MM.1S (cell line): Measurements from ENCODE around the gene IL27RA.

Source experiments
- DNase-seq: peaks from one replicate; pipeline ENCODE4 v3.0.0-alpha.2; 2015
- H2AFZ ChIP-seq: fragments of 300-600 bp; sonication (generic); 2 replicates; pipeline ENCODE4 v1.6.0; 2016; ENCODE audit warnings: antibody characterized with exemption, low read length
- H3F3A ChIP-seq: fragments of 300-600 bp; sonication (generic); 2 replicates; pipeline ENCODE4 v1.6.1; 2016; ENCODE audit warnings: mild to moderate bottlenecking, antibody characterized with exemption, low read length, moderate library complexity, mixed read lengths; ENCODE audit not compliant: insufficient read depth
- H3K27ac ChIP-seq: fragments of 300-600 bp; sonication (generic); 2 replicates; pipeline ENCODE4 v1.5.1; 2016; ENCODE audit warnings: mild to moderate bottlenecking, low read length
- H3K27me3 ChIP-seq: fragments of 300-600 bp; sonication (generic); replicated peaks from 2 replicates; pipeline ENCODE4 v1.6.0; 2016; ENCODE audit warnings: low read length; ENCODE audit not compliant: insufficient read depth
- H3K36me3 ChIP-seq: fragments of 300-600 bp; sonication (generic); replicated peaks from 2 replicates; pipeline ENCODE4 v1.6.1; 2016; ENCODE audit warnings: mild to moderate bottlenecking, low read length, mixed read lengths; ENCODE audit not compliant: insufficient read depth
- H3K4me1 ChIP-seq: fragments of 300-600 bp; sonication (generic); 2 replicates; pipeline ENCODE4 v1.6.1; 2016; ENCODE audit warnings: low read length, mixed read lengths
- H3K4me2 ChIP-seq: fragments of 300-600 bp; sonication (generic); 2 replicates; pipeline ENCODE4 v1.6.0; 2016; ENCODE audit warnings: low read depth, low read length
- H3K4me3 ChIP-seq: fragments of 300-600 bp; sonication (generic); 2 replicates; pipeline ENCODE4 v1.5.1; 2016; ENCODE audit warnings: low read length, mixed read lengths
- H3K79me2 ChIP-seq: fragments of 300-600 bp; sonication (generic); 2 replicates; pipeline ENCODE4 v1.6.1; 2016; ENCODE audit warnings: mixed run types, low read length, mixed read lengths
- H3K9ac ChIP-seq: fragments of 300-600 bp; sonication (generic); 2 replicates; pipeline ENCODE4 v1.6.1; 2016; ENCODE audit warnings: low read length, mixed read lengths
- H3K9me2 ChIP-seq: fragments of 300-600 bp; sonication (generic); replicated peaks from 2 replicates; pipeline ENCODE4 v1.6.1; 2016; ENCODE audit warnings: mild to moderate bottlenecking, low read length, mixed read lengths; ENCODE audit not compliant: insufficient read depth
- H3K9me3 ChIP-seq: fragments of 300-600 bp; sonication (generic); replicated peaks from 2 replicates; pipeline ENCODE4 v1.6.1; 2016; ENCODE audit warnings: mild to moderate bottlenecking, low read length, mixed read lengths; ENCODE audit not compliant: insufficient read depth
- H4K20me1 ChIP-seq: fragments of 300-600 bp; sonication (generic); 2 replicates; pipeline ENCODE4 v1.6.1; 2016; ENCODE audit warnings: mild to moderate bottlenecking, low read length, moderate library complexity, mixed read lengths; ENCODE audit not compliant: insufficient read depth
- EZH2 ChIP-seq: fragments of 300-600 bp; sonication (generic); optimal IDR thresholded peaks from 2 replicates; pipeline ENCODE3; 2017; ENCODE audit warnings: low read depth, mild to moderate bottlenecking, antibody characterized with exemption, low read length, mixed read lengths
- EZH2phosphoT487 ChIP-seq: fragments of 300-600 bp; sonication (generic); IDR thresholded peaks from 2 replicates; pipeline ENCODE4 v1.6.1; 2018; ENCODE audit warnings: antibody characterized with exemption, low read length
- TF ChIP-seq, protein P1 (sequence below): fragments of 300-600 bp; sonication (generic); IDR thresholded peaks from 2 replicates; pipeline ENCODE4 v1.5.1; 2016; ENCODE audit warnings: antibody characterized with exemption, low read length, mixed read lengths

The IL27RA gene

DNA sequence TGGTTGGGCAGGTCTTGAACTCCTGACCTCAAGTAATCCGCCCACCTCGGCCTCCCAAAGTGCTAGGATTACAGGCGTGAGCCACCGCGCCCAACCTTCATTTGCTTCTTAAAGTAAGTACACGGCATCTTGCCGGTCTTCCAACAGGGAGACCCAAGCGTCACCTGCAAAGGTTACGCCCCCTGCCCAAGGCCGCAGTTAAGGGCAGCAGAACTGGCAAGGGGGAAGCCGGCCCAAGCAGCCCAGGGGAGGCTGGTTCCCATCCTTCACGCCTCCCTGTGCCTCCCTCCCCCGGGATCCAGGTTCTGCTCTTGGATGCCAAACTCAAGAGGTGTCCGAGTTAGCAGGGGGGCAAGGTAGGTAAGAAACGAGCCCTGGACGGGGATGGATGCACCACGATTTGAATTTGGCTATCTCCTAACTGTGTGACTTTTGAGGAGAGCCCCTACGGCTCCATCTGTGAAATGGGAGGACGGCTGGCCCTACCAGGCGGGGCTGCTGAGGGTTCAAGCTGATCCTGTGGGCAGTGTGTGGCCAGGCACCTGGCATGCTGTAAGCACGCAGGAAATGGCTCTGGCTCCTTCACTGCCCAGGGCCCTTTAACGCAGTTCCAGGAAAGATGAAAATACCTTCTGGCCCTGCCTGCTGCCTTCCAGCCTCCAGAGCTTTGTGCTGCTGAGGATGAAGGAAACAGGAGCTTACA, 34.5 kb upstream of the IL27RA start:
- Histone ChIP-seq H3K27ac (no peak overlapping the region), H3K9me3 (no peaks in the 10 kb centered on the region), H3K79me2 (peaks cover 25% of the 10 kb centered on the region), H3K4me2 (no peak overlapping the region), H3K4me1 (no peaks in the 10 kb centered on the region), H4K20me1 (no peaks in the 10 kb centered on the region), H3F3A (no peaks in the 10 kb centered on the region), H3K9me2 (no peaks in the 10 kb centered on the region), H3K27me3 (no peaks in the 10 kb centered on the region), H2AFZ (no peak overlapping the region), H3K9ac (no peak overlapping the region), H3K4me3 (no peak overlapping the region), H3K36me3 (no peaks in the 10 kb centered on the region)
- TF ChIP-seq EZH2phosphoT487, result no peak
- TF ChIP-seq, protein P1, sequence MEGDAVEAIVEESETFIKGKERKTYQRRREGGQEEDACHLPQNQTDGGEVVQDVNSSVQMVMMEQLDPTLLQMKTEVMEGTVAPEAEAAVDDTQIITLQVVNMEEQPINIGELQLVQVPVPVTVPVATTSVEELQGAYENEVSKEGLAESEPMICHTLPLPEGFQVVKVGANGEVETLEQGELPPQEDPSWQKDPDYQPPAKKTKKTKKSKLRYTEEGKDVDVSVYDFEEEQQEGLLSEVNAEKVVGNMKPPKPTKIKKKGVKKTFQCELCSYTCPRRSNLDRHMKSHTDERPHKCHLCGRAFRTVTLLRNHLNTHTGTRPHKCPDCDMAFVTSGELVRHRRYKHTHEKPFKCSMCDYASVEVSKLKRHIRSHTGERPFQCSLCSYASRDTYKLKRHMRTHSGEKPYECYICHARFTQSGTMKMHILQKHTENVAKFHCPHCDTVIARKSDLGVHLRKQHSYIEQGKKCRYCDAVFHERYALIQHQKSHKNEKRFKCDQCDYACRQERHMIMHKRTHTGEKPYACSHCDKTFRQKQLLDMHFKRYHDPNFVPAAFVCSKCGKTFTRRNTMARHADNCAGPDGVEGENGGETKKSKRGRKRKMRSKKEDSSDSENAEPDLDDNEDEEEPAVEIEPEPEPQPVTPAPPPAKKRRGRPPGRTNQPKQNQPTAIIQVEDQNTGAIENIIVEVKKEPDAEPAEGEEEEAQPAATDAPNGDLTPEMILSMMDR, result no peak
- TF ChIP-seq EZH2, result no peak
- no peak for DNase-seq

DNA sequence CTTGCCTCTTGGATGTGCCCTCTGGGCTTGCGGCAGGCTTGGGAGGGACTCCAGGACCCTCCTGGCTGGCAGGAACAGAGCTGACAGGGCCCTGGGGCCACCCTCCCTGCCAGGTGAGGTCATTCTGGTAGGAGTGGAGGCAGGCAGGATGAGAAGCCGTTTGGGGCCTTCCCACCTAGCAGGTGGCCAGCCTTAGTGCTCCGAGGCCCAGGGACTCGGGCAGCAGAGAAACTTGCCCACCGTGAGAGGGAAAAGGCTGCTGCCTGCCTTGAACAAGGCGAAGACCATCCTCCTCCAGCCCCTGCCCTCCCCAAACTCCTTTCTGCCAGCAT, 34.0 kb upstream of the IL27RA start:
- Histone ChIP-seq H3K9me3 (no peaks in the 10 kb centered on the region), H3K4me3 (no peak overlapping the region), H3K27me3 (no peaks in the 10 kb centered on the region), H4K20me1 (no peaks in the 10 kb centered on the region), H3K79me2 (peaks cover 28% of the 10 kb centered on the region), H3K9ac (no peak overlapping the region), H3K36me3 (no peaks in the 10 kb centered on the region), H3K4me2 (no peak overlapping the region), H3F3A (no peaks in the 10 kb centered on the region), H2AFZ (no peak overlapping the region), H3K27ac (no peak overlapping the region), H3K4me1 (no peaks in the 10 kb centered on the region), H3K9me2 (no peaks in the 10 kb centered on the region)
- DNase-seq, result no peak
- TF ChIP-seq EZH2phosphoT487, result no peak
- TF ChIP-seq, protein P1, result no peak
- TF ChIP-seq EZH2, result no peak

DNA sequence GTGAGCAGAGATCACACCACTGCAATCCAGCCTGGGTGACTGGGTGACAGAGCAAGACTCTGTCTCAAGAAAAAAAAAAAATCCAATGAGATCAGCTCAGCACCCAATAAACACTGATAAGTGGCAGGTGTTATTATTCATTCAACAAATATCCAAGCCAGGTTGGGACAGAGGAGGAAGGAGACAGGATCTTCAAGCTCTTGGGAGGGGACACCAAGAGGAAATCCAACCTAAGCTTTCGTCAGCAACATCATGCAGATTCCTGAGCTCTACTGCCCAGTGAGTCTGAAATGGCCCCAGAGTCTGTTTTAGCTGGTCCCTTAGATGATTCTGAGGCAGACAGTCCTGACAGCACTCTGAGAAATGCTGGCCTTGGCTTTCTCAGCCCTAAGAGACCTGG, 33.1 kb upstream of the IL27RA start:
- Histone ChIP-seq H4K20me1 (no peaks in the 10 kb centered on the region), H3K27me3 (no peaks in the 10 kb centered on the region), H3K4me1 (no peaks in the 10 kb centered on the region), H3K9me3 (no peaks in the 10 kb centered on the region), H3K27ac (no peak overlapping the region), H3K36me3 (no peaks in the 10 kb centered on the region), H3K4me3 (no peak overlapping the region), H3K4me2 (no peak overlapping the region), H2AFZ (no peak overlapping the region), H3K9me2 (no peaks in the 10 kb centered on the region), H3F3A (no peaks in the 10 kb centered on the region), H3K9ac (no peak overlapping the region), H3K79me2 (peaks cover 31% of the 10 kb centered on the region)
- TF ChIP-seq, protein P1, result no peak
- no peak for TF ChIP-seq EZH2phosphoT487
- no peak for DNase-seq
